ENCODE measurements around the gene ARHGAP21. TPM values are rescaled to one million over a fixed set of nuclear protein-coding genes. Genes with fewer than 3 reads are reported as not detected.
"Not testable (repeated sequence)": the region's sequence is repeated elsewhere in the genome, so short reads cannot be mapped to it uniquely, and the experiment has no call there.

ARHGAP21 gene
- total RNA-seq, 1 donor from 2014 or later: 69.7 TPM

DNA sequence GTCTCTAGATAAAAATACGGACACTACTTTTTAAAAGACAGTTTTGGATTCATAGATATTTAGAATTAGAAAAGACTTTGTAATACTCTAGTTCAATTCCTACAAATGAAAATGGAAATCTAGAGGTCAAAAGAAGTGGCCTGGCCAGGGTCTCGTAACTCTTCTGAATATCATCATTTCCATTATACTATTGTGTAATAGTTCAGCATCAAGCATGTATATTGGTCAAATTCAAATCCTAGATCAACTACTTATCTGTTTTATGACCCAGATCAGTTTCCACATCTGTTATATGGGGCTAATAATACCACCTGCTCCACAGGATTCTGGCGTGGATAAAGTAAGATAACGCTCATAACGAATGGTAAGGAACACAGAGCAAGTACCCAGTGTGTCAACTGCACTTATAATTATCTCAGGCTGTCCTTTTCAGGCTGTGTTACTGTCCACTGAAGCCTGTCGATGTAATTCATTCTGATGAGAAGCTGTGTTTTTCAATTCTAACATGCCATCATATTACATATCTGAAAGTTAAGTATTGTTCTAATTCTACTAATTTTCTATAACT is 54.3 kb downstream of the ARHGAP21 start:
- TF ChIP-seq, protein P1, sequence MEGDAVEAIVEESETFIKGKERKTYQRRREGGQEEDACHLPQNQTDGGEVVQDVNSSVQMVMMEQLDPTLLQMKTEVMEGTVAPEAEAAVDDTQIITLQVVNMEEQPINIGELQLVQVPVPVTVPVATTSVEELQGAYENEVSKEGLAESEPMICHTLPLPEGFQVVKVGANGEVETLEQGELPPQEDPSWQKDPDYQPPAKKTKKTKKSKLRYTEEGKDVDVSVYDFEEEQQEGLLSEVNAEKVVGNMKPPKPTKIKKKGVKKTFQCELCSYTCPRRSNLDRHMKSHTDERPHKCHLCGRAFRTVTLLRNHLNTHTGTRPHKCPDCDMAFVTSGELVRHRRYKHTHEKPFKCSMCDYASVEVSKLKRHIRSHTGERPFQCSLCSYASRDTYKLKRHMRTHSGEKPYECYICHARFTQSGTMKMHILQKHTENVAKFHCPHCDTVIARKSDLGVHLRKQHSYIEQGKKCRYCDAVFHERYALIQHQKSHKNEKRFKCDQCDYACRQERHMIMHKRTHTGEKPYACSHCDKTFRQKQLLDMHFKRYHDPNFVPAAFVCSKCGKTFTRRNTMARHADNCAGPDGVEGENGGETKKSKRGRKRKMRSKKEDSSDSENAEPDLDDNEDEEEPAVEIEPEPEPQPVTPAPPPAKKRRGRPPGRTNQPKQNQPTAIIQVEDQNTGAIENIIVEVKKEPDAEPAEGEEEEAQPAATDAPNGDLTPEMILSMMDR (conservative IDR thresholded peaks at IDR 0.05): no peak
- Mint-ChIP-seq H3K9me3 (no peaks in the 10 kb centered on the region), H3K4me3 (no peak overlapping the region), H3K27me3 (no peaks in the 10 kb centered on the region), H3K4me1 (ENCODE audit: unreplicated experiment) (peaks cover 8% of the 10 kb centered on the region), H3K27ac (no peak overlapping the region), H3K36me3 (peaks cover 25% of the 10 kb centered on the region)
- DNase-seq (ENCODE audit: extremely low spot score, unreplicated experiment): no peak

DNA sequence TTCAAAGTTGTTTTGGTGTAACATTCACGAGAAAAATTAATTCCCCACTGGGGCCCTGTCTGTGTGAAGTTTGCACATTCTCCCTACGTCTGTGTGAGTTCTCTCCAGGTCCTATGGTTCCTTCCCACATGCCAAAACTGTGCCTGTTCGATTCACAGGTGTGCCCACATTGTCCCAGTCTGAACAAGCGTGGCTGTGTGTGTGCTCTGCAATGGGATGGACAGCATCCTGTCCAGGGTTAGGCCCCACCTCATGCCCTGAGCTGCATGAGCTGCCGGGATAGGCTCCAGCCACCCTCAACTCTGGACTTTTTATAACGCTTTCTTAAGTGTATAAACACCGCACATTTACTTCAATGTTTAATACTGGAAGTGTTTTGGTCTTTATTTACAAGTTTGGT is 55.4 kb downstream of the ARHGAP21 start:
- H3K27ac Mint-ChIP-seq: no peak overlapping the region
- H3K27me3 Mint-ChIP-seq: no peaks in the 10 kb centered on the region
- no peak overlapping the region for H3K4me3 Mint-ChIP-seq
- no peak for DNase-seq (ENCODE audit: extremely low spot score, unreplicated experiment)
- peaks cover 30% of the 10 kb centered on the region for H3K36me3 Mint-ChIP-seq
- TF ChIP-seq, protein P1 (conservative IDR thresholded peaks at IDR 0.05): no peak
- no peaks in the 10 kb centered on the region for H3K9me3 Mint-ChIP-seq
- H3K4me1 Mint-ChIP-seq (ENCODE audit: unreplicated experiment): peaks cover 8% of the 10 kb centered on the region

DNA sequence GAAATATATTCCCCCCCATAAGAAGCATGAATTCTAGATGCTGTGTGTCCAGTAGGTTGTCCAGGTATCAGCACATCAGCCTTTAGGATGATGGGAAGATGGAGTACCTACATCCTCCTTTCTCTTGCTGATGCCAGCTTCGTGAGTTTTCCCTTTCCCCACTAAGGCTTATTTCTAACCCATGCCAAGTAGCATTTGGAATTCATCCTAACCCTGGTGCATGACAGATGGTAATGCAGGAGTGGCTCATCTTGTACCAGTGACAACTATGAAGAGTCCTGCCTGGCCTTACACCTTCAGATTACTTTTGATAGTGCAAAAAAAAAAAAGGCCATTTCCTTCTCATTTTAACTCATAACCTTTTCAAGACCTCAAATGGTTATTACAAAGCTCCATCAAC is 58.7 kb downstream of the ARHGAP21 start:
- Mint-ChIP-seq H3K27me3 (no peaks in the 10 kb centered on the region), H3K36me3 (peaks cover 22% of the 10 kb centered on the region), H3K9me3 (no peaks in the 10 kb centered on the region), H3K4me1 (ENCODE audit: unreplicated experiment) (no peaks in the 10 kb centered on the region), H3K4me3 (no peak overlapping the region), H3K27ac (no peak overlapping the region)
- TF ChIP-seq, protein P1 (conservative IDR thresholded peaks at IDR 0.05): no peak
- no peak for DNase-seq (ENCODE audit: extremely low spot score, unreplicated experiment)

DNA sequence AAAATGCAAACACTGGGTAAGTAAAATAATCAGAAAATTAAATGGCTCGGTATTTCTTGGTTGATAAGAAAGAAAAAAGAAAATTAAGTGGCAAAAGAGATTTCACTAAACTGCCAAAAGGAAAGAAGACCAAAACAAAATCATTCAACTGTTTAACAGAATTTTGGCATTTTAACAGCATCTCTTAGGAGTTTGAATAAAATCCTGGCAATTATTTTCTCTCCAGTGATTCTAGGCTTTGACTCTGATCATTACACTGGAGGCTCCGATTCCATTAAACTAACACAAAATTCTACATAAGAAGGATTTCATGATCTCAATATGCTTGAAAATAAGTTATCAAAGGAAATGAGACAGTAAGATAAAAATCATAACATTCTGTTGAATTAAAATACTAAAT is 62.3 kb downstream of the ARHGAP21 start:
- DNase-seq (ENCODE audit: extremely low spot score, unreplicated experiment): no peak
- Mint-ChIP-seq H3K4me1 (ENCODE audit: unreplicated experiment) (no peaks in the 10 kb centered on the region), H3K27me3 (no peaks in the 10 kb centered on the region), H3K27ac (no peak overlapping the region), H3K36me3 (peaks cover 30% of the 10 kb centered on the region), H3K9me3 (peaks cover 6% of the 10 kb centered on the region), H3K4me3 (no peak overlapping the region)
- TF ChIP-seq, protein P1 (conservative IDR thresholded peaks at IDR 0.05): no peak

DNA sequence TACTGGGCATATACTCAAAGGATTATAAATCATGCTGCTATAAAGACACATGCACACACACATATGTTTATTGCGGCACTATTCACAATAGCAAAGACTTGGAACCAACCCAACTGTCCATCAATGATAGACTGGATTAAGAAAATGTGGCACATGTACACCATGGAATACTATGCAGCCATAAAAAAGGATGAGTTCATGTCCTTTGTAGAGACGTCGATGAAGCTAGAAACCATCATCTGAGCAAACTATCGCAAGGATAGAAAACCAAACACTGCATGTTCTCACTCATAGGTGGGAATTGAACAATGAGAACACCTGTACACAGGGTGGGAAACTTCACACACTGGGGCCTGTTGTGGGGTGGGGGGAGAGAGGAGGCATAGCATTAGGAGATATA is 65.4 kb downstream of the ARHGAP21 start:
- H3K36me3 Mint-ChIP-seq: peaks cover 25% of the 10 kb centered on the region
- not testable (repeated sequence) for H3K27me3 Mint-ChIP-seq; H3K4me3 Mint-ChIP-seq; H3K27ac Mint-ChIP-seq; H3K9me3 Mint-ChIP-seq; H3K4me1 Mint-ChIP-seq (ENCODE audit: unreplicated experiment); DNase-seq (ENCODE audit: extremely low spot score, unreplicated experiment)

DNA sequence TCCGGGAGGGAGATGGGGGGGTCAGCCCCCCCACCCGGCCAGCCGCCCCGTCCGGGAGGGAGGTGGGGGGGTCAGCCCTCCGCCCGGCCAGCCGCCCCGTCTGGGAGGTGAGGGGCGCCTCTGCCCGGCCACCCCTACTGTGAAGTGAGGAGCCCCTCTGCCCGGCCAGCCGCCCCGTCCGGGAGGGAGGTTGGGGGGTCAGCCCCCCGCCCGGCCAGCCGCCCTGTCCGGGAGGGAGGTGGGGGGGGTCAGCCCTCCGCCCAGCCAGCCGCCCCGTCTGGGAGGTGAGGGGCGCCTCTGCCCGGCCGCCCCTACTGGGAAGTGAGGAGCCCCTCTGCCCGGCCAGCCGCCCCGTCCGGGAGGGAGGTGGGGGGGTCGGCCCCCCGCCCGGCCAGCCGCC is 67.4 kb downstream of the ARHGAP21 start:
- not testable (repeated sequence) for H3K27ac Mint-ChIP-seq

More for the DNA sequence above, 67.4 kb downstream of the ARHGAP21 start:
- H3K4me3 Mint-ChIP-seq; H3K27me3 Mint-ChIP-seq; DNase-seq (ENCODE audit: extremely low spot score, unreplicated experiment); H3K9me3 Mint-ChIP-seq; H3K4me1 Mint-ChIP-seq (ENCODE audit: unreplicated experiment): not testable (repeated sequence)
- H3K36me3 Mint-ChIP-seq: peaks cover 27% of the 10 kb centered on the region
